Panc1 (cell line): ENCODE measurements around the gene CNTF. TPM values are rescaled to one million over a fixed set of nuclear protein-coding genes. Genes with fewer than 3 reads are reported as not detected.

ENCODE experiments used
- ATAC-seq: fragments of 200-7000 bp; cut with Tn5 transposase; 2 replicates; pipeline ENCODE4 v1.9.1; 2020; ENCODE audit warnings: mild to moderate bottlenecking, moderate library complexity
- BruUV-seq: library from RNA; stranded (reverse); fragments of 400-500 nt; replicated peaks from 2 replicates; lab custom pipeline; 2021; lab: Mats Ljungman, UMichigan
- CTCF ChIA-PET: fragments of 300-600 bp; sonication (Branson Sonifier 250); formaldehyde crosslinking; loops from one replicate; lab custom pipeline; 2022; ENCODE audit warnings: antibody characterized with exemption; lab: Charles Lee
- POLR2A ChIA-PET: fragments of 300-600 bp; sonication (Branson Sonifier 250); formaldehyde crosslinking; loops from one replicate; lab custom pipeline; 2022; ENCODE audit warnings: antibody characterized with exemption; lab: Charles Lee
- DNase-seq: peaks from one replicate; pipeline ENCODE4 v3.0.0-alpha.2; 2010; ENCODE audit warnings: low read depth, low spot score
- H3K27ac ChIP-seq: 2 replicates; pipeline ENCODE4 v1.5.1; 2011; ENCODE audit warnings: mild to moderate bottlenecking, low read length, inconsistent platforms
- H3K27me3 ChIP-seq: fragments of 200-500 bp; sonication (Bioruptor generic); 2 replicates; pipeline ENCODE4 v1.6.0; 2014; ENCODE audit warnings: low read length, inconsistent platforms; ENCODE audit not compliant: control insufficient read depth, insufficient read depth
- H3K36me3 ChIP-seq: fragments of 200-500 bp; sonication (Bioruptor generic); 2 replicates; pipeline ENCODE4 v1.5.1; 2014; ENCODE audit warnings: inconsistent platforms, mild to moderate bottlenecking, low read length, moderate library complexity; ENCODE audit not compliant: control insufficient read depth, insufficient read depth
- H3K4me1 ChIP-seq: 2 replicates; pipeline ENCODE4 v1.5.1; 2011; ENCODE audit warnings: inconsistent platforms, mild to moderate bottlenecking, low read length, moderate library complexity; ENCODE audit not compliant: control insufficient read depth, insufficient read depth
- H3K4me3 ChIP-seq, 2 experiments: 2 replicates each; pipeline ENCODE4 v1.5.1; 2011 to 2012; ENCODE audit warnings: low read depth in 2 of 2, low read length in 2 of 2, mild to moderate bottlenecking in 2 of 2, inconsistent platforms in 1 of 2, moderate library complexity in 1 of 2
- H3K9me3 ChIP-seq: fragments of 200-500 bp; sonication (Bioruptor generic); 2 replicates; pipeline ENCODE4 v1.5.1; 2014; ENCODE audit warnings: low read depth, mild to moderate bottlenecking, inconsistent platforms, low read length, moderate library complexity; ENCODE audit not compliant: control insufficient read depth, insufficient read depth
- CTCF ChIP-seq: fragments of 450-650 bp; IDR thresholded peaks from 2 replicates; pipeline ENCODE4 v1.5.1; 2017; ENCODE audit warnings: mild to moderate bottlenecking
- POLR2AphosphoS5 ChIP-seq: IDR thresholded peaks from 2 replicates; pipeline ENCODE4 v1.6.1; 2012; ENCODE audit warnings: mild to moderate bottlenecking, low read depth, low read length, moderate library complexity
- REST ChIP-seq, 2 experiments: IDR thresholded peaks; 2 replicates each; pipeline ENCODE4 v1.6.1; 2011 to 2012; ENCODE audit warnings: low read depth in 2 of 2, control low read depth in 1 of 2, low read length in 1 of 2, mild to moderate bottlenecking in 1 of 2, moderate library complexity in 1 of 2; ENCODE audit not compliant: insufficient read depth in 1 of 2
- TCF7L2 ChIP-seq: IDR thresholded peaks from 2 replicates; pipeline ENCODE4 v1.6.1; 2011; ENCODE audit warnings: mild to moderate bottlenecking, low read depth, low read length, inconsistent platforms
- in situ Hi-C: cut with HindIII; loops from 2 replicates; pipeline ENCODE4 v1.10.0; 2016; ENCODE audit warnings: low sequenced_read_pairs, low pct_unique_long_range_greater_than_20kb
- intact Hi-C: fragments of 100-400 bp; cut with micrococcal nuclease; formaldehyde crosslinking; loops from one replicate; pipeline ENCODE4 v1.10.0; 2022; ENCODE audit not compliant: unreplicated experiment
- total RNA-seq: library from RNA; stranded (reverse); gene quantifications from one replicate; pipeline ENCODE4 v1.2.1, GENCODE V29; 2021; ENCODE audit not compliant: unreplicated experiment

The CNTF gene
- total RNA-seq, 1 experiment from 2014 or later: 3.0 TPM

- ChIA-PET CTCF (no interaction called here), POLR2A (interaction anchor here (0.6 kb wide), 1 partner anchor 525 kb away, joined by 8 read pairs; no protein-coding TSS in a partner anchor)
- Histone ChIP-seq H3K4me3 (no peak overlapping the region), H3K9me3 (no peaks in the 10 kb centered on the region), H3K36me3 (no peaks in the 10 kb centered on the region), H3K4me1 (no peaks in the 10 kb centered on the region), H3K27me3 (no peaks in the 10 kb centered on the region), H3K27ac (no peak overlapping the region)
- no peak for ATAC-seq
- intact Hi-C loops: loop anchor here (10.0 kb wide), 2 partner anchors 414 to 504 kb away; no protein-coding TSS in a partner anchor
- in situ Hi-C loops: no loop called here
- BruUV-seq: no TSS peak
- no peak for TF ChIP-seq POLR2AphosphoS5
- DNase-seq: no peak
Measured at GRCh38 chr11:58650496-58650895, 28.0 kb downstream of the CNTF start.

GRCh38 chr11:58652726-58653280, 30.3 kb downstream of the CNTF start:
- H3K36me3 ChIP-seq: no peaks in the 10 kb centered on the region
- ChIA-PET CTCF (no interaction called here), POLR2A (no interaction called here)
- DNase-seq (no peak), ATAC-seq (no peak)
- no peaks in the 10 kb centered on the region for H3K27me3 ChIP-seq
- in situ Hi-C loops (no loop called here), intact Hi-C loops (loop anchor here (10.0 kb wide), 2 partner anchors 412 to 502 kb away; no protein-coding TSS in a partner anchor)
- no peaks in the 10 kb centered on the region for H3K9me3 ChIP-seq
- no TSS peak for BruUV-seq
- H3K27ac ChIP-seq: no peak overlapping the region
- H3K4me3 ChIP-seq: no peak overlapping the region
- no peaks in the 10 kb centered on the region for H3K4me1 ChIP-seq
- no peak for TF ChIP-seq REST (IDR thresholded peaks at IDR 0.05; ENCODE audit: insufficient read depth in 1 of 2, low read depth in 2 of 2, low read length in 1 of 2)

- H3K4me3 ChIP-seq: no peak overlapping the region
- no peaks in the 10 kb centered on the region; the same call in 1 of the 2 replicates for H3K4me1 ChIP-seq
- no TSS peak for BruUV-seq
- TF ChIP-seq CTCF: peak; percentile 92
- TF ChIP-seq TCF7L2: no peak
- in situ Hi-C loops: no loop called here
- ATAC-seq: peak; percentile 98
- no peaks in the 10 kb centered on the region for H3K36me3 ChIP-seq
- intact Hi-C loops: loop anchor here (1.0 to 10.0 kb wide), 3 partner anchors 134 to 501 kb away; no protein-coding TSS in a partner anchor
- no peaks in the 10 kb centered on the region for H3K9me3 ChIP-seq
- CTCF ChIA-PET: no interaction called here
- H3K27me3 ChIP-seq: no peaks in the 10 kb centered on the region
- POLR2A ChIA-PET: no interaction called here
- no peak for DNase-seq
- no peak overlapping the region for H3K27ac ChIP-seq
Measured at GRCh38 chr11:58654079-58654907, 31.8 kb downstream of the CNTF start.
